DND-41 (cell line): ENCODE data around the gene TMEM151B.

Source experiments
- CTCF ChIP-seq: IDR thresholded peaks from 2 replicates; pipeline ENCODE4 v1.5.1; 2012; ENCODE audit warnings: borderline replicate concordance, low read length, moderate library complexity, mild to moderate bottlenecking; ENCODE audit not compliant: poor library complexity, severe bottlenecking; ENCODE audit errors: extremely low read depth
- EZH2 ChIP-seq: IDR thresholded peaks from 3 replicates; pipeline ENCODE4 v1.6.1; 2012; ENCODE audit warnings: borderline replicate concordance, low read depth, mild to moderate bottlenecking, moderate library complexity, low read length, inconsistent platforms; ENCODE audit not compliant: severe bottlenecking

- TF ChIP-seq CTCF (no peak), EZH2 (no peak)
Observed at GRCh38 chr6:44311767-44312166, 41.5 kb downstream of the TMEM151B start.
